ENCODE measurements around the gene MRPL37. TPM values are rescaled to one million over a fixed set of nuclear protein-coding genes. Genes with fewer than 3 reads are reported as not detected.

Gene MRPL37
- polyA plus RNA-seq, 1 of the 3 experiments (the other 2 are of a cell fraction), result 11.3 TPM

DNA sequence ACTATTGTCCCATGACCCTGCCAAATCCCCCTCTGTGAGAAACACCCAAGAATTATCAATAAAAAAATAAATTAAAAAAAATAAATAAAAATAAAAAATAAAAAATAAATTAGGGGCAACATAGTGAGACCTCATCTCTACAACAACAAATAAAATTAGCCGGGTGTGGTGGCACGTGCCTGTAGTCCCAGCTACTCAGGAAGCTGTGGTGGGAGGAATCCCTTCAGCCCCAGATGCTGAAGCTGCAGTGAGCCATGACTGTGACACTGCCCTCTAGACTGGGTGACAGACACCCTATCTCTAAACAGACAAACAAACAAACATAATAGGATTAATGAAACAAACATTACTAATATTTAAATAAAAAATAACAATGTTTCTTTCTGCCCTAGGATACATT is 34.3 kb downstream of the MRPL37 start:
- Histone ChIP-seq H3K9me3 (no peaks in the 10 kb centered on the region), H4K20me1 (ENCODE audit: insufficient read depth) (no peaks in the 10 kb centered on the region), H3K4me3 (ENCODE audit: low read depth in 2 of 2, low read length in 1 of 2) (no peak overlapping the region), H2AFZ (ENCODE audit: low read depth) (no peak overlapping the region), H3K9me2 (no peaks in the 10 kb centered on the region), H3K27me3 (ENCODE audit: insufficient read depth) (no peaks in the 10 kb centered on the region), H3K79me2 (ENCODE audit: insufficient read depth) (no peaks in the 10 kb centered on the region), H3K27ac (ENCODE audit: low read depth in 2 of 2, low read length in 1 of 2) (peak overlapping the region in 1 of 2 experiments; percentile 91; a peak in 2 of 4 replicates), H3F3A (replicated peaks; ENCODE audit: insufficient read depth) (peaks cover 11% of the 10 kb centered on the region), H3K36me3 (replicated peaks in 1 of 2; ENCODE audit: control insufficient read depth in 1 of 2, insufficient read depth in 2 of 2, low read length in 1 of 2) (peaks cover 7 to 19% of the 10 kb centered on the region in 2 experiments), H3K9ac (no peak overlapping the region), H3K4me2 (no peak overlapping the region), H3K4me1 (ENCODE audit: control insufficient read depth in 1 of 2, insufficient read depth in 2 of 2, low read depth in 1 of 2, low read length in 1 of 2) (peaks cover 5 to 29% of the 10 kb centered on the region in 2 experiments)
- 85% methylated on average over 2 of the region's 2 CpGs for WGBS (ENCODE audit: low lambda C conversion rate)
- no peak for DNase-seq
- CTCF ChIA-PET, result interaction anchor here (0.7 to 1.0 kb wide), 2 partner anchors 30 to 45 kb away, joined by 4 to 5 read pairs; no protein-coding TSS in a partner anchor
- no peak for TF ChIP-seq ZBTB33 (IDR thresholded peaks at IDR 0.05; ENCODE audit: borderline replicate concordance, low read depth)
- TF ChIP-seq FOXJ3 (CRISPR knock-in tag; IDR thresholded peaks at IDR 0.05), result no peak
- no peak for TF ChIP-seq TAF1 (IDR thresholded peaks at IDR 0.05; ENCODE audit: borderline replicate concordance, low read depth, low read length)
- TF ChIP-seq RFX5 (IDR thresholded peaks at IDR 0.05; ENCODE audit: low read length), result no peak
- POLR2A ChIA-PET, result no interaction called here

- Histone ChIP-seq H3K79me2 (ENCODE audit: insufficient read depth) (no peaks in the 10 kb centered on the region), H3F3A (replicated peaks; ENCODE audit: insufficient read depth) (peaks cover 4% of the 10 kb centered on the region), H3K9me3 (no peaks in the 10 kb centered on the region), H3K4me1 (ENCODE audit: control insufficient read depth in 1 of 2, insufficient read depth in 2 of 2, low read depth in 1 of 2, low read length in 1 of 2) (peaks cover 0 to 9% of the 10 kb centered on the region in 2 experiments; a peak in 1 of 4 replicates), H3K36me3 (replicated peaks in 1 of 2; ENCODE audit: control insufficient read depth in 1 of 2, insufficient read depth in 2 of 2, low read length in 1 of 2) (peaks cover 7 to 34% of the 10 kb centered on the region in 2 experiments), H3K4me3 (ENCODE audit: low read depth in 2 of 2, low read length in 1 of 2) (no peak overlapping the region), H3K4me2 (no peak overlapping the region), H3K9ac (no peak overlapping the region), H3K27ac (ENCODE audit: low read depth in 2 of 2, low read length in 1 of 2) (no peak overlapping the region; a peak in 1 of 4 replicates), H3K9me2 (no peaks in the 10 kb centered on the region), H2AFZ (ENCODE audit: low read depth) (no peak overlapping the region), H4K20me1 (ENCODE audit: insufficient read depth) (no peaks in the 10 kb centered on the region), H3K27me3 (ENCODE audit: insufficient read depth) (no peaks in the 10 kb centered on the region)
- TF ChIP-seq MXI1 (IDR thresholded peaks at IDR 0.05; ENCODE audit: low read depth, low read length) (no peak), FOXJ3 (CRISPR knock-in tag; IDR thresholded peaks at IDR 0.05) (no peak)
- TF ChIP-seq, protein P1, sequence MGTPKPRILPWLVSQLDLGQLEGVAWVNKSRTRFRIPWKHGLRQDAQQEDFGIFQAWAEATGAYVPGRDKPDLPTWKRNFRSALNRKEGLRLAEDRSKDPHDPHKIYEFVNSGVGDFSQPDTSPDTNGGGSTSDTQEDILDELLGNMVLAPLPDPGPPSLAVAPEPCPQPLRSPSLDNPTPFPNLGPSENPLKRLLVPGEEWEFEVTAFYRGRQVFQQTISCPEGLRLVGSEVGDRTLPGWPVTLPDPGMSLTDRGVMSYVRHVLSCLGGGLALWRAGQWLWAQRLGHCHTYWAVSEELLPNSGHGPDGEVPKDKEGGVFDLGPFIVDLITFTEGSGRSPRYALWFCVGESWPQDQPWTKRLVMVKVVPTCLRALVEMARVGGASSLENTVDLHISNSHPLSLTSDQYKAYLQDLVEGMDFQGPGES (IDR thresholded peaks at IDR 0.05; ENCODE audit: low read depth, low read length), result no peak
- DNase-seq, result no peak
- ChIA-PET CTCF (no interaction called here), POLR2A (no interaction called here)
- 89% methylated on average over 10 of the region's 10 CpGs for WGBS (ENCODE audit: low lambda C conversion rate)
Observed at GRCh38 chr1:54237586-54237985, 37.6 kb downstream of the MRPL37 start.

Data from SK-N-SH (cell line).